Gastroesophageal sphincter (tissue), 3 donors: ENCODE results near the gene DSP.

Experiments used
- CTCF ChIP-seq, 4 experiments: fragments of 200-600 bp in 2 of 4; fragments of 450-650 bp in 2 of 4; sonication (generic) in 1 of 4; IDR thresholded peaks; one replicate each; pipeline ENCODE4 v1.5.1; 2017 to 2019; ENCODE audit warnings: antibody characterized with exemption in 4 of 4, mild to moderate bottlenecking in 2 of 4, moderate library complexity in 2 of 4
- EP300 ChIP-seq: sonication (generic); formaldehyde crosslinking; IDR thresholded peaks from one replicate; pipeline ENCODE4 v1.6.1; 2017; ENCODE audit warnings: antibody characterized with exemption, mild to moderate bottlenecking
- POLR2A ChIP-seq, 2 donors: fragments of 450-650 bp; IDR thresholded peaks; one replicate each; pipeline ENCODE4 v1.6.1; 2017; ENCODE audit warnings: antibody characterized with exemption in 2 of 2, mild to moderate bottlenecking in 2 of 2, moderate library complexity in 1 of 2
- POLR2AphosphoS5 ChIP-seq: sonication (generic); formaldehyde crosslinking; IDR thresholded peaks from one replicate; pipeline ENCODE4 v1.6.1; 2017; ENCODE audit warnings: antibody characterized with exemption

DNA sequence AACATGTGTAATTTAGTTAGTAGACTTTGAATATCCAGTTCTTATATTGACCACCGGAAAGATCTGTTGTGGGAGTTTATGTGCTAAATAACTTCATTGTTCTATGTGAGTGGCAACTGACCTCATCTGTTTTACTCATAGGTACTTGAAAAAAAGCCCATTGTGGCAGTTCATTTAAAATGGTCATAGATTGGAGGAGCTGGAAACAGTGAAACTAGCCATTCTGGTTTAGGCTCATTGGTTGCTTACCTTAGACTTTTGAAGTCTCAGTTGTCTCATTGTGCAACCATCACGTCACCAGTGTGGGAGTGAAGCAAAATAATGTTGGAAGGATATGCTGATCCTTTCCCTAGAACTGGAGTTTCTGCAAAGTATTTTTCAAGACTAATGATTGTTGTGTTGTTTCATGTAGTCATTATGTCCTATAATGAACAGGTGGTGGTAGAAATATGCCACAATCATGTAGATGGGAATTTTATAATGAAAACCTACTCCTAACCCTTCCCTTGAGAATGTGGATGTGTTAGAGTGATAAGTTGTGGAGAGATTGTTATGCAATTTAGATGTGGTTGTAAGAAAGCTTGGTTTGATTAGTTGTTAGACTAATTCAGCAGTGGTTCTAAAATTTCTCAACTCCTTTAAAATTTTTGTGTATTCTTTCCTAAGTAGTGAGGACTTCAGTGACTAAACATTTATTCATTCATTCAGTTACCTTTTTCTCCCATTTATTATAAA is 18.3 kb downstream of the DSP start:
- no peak for TF ChIP-seq CTCF (IDR thresholded peaks at IDR 0.05)
- no peak for TF ChIP-seq POLR2A (IDR thresholded peaks at IDR 0.05)
- no peak for TF ChIP-seq POLR2AphosphoS5
- TF ChIP-seq EP300, result no peak
